DND-41 (cell line): ENCODE results near the gene ADAMTS9.

Experiments
- ATAC-seq: fragments of 200-7000 bp; cut with Tn5 transposase; 3 replicates; pipeline ENCODE4 v1.9.1; 2021; ENCODE audit warnings: low read depth; ENCODE audit not compliant: insufficient read depth
- DNase-seq: peaks from one replicate; pipeline ENCODE4 v3.0.0-alpha.2; 2020
- H2AFZ ChIP-seq: 2 replicates; pipeline ENCODE4 v1.6.0; 2012; ENCODE audit warnings: low read depth, low read length
- H3K27ac ChIP-seq: 2 replicates; pipeline ENCODE4 v1.5.1; 2012; ENCODE audit warnings: low read length, inconsistent platforms
- H3K27me3 ChIP-seq: fragments of 200-600 bp; sonication (generic); 2 replicates; pipeline ENCODE4 v1.6.0; 2012; ENCODE audit warnings: low read length, mild to moderate bottlenecking, inconsistent platforms; ENCODE audit not compliant: insufficient read depth, poor library complexity
- H3K36me3 ChIP-seq: 2 replicates; pipeline ENCODE4 v1.5.1; 2012; ENCODE audit warnings: low read length, inconsistent platforms; ENCODE audit not compliant: insufficient read depth
- H3K4me1 ChIP-seq: 2 replicates; pipeline ENCODE4 v1.5.1; 2012; ENCODE audit warnings: mild to moderate bottlenecking, low read length; ENCODE audit not compliant: insufficient read depth
- H3K4me2 ChIP-seq: 2 replicates; pipeline ENCODE4 v1.6.0; 2012; ENCODE audit warnings: mild to moderate bottlenecking, moderate library complexity, low read length, inconsistent platforms; ENCODE audit not compliant: insufficient read depth
- H3K4me3 ChIP-seq, 2 experiments: fragments of 200-600 bp in 1 of 2; shearing (Covaris generic) in 1 of 2; 2 replicates each; pipeline ENCODE4 v1.5.1; 2012 to 2016; ENCODE audit warnings: inconsistent platforms in 2 of 2, low read length in 2 of 2, mild to moderate bottlenecking in 2 of 2, low read depth in 1 of 2, moderate library complexity in 1 of 2
- H3K79me2 ChIP-seq: 2 replicates; pipeline ENCODE4 v1.6.0; 2012; ENCODE audit warnings: low read length, inconsistent platforms; ENCODE audit not compliant: insufficient read depth
- H3K9ac ChIP-seq: 2 replicates; pipeline ENCODE4 v1.6.0; 2012; ENCODE audit warnings: low read depth, mild to moderate bottlenecking, inconsistent platforms, low read length, moderate library complexity
- H3K9me3 ChIP-seq: 2 replicates; pipeline ENCODE4 v1.5.1; 2012; ENCODE audit warnings: low read length, moderate library complexity, mild to moderate bottlenecking, inconsistent platforms; ENCODE audit not compliant: insufficient read depth, severe bottlenecking
- H4K20me1 ChIP-seq: 2 replicates; pipeline ENCODE4 v1.6.0; 2012; ENCODE audit warnings: low read length; ENCODE audit not compliant: insufficient read depth
- CTCF ChIP-seq: IDR thresholded peaks from 2 replicates; pipeline ENCODE4 v1.5.1; 2012; ENCODE audit warnings: borderline replicate concordance, low read length, moderate library complexity, mild to moderate bottlenecking; ENCODE audit not compliant: poor library complexity, severe bottlenecking; ENCODE audit errors: extremely low read depth
- EZH2 ChIP-seq: IDR thresholded peaks from 3 replicates; pipeline ENCODE4 v1.6.1; 2012; ENCODE audit warnings: borderline replicate concordance, low read depth, mild to moderate bottlenecking, moderate library complexity, low read length, inconsistent platforms; ENCODE audit not compliant: severe bottlenecking

The ADAMTS9 gene

DNA sequence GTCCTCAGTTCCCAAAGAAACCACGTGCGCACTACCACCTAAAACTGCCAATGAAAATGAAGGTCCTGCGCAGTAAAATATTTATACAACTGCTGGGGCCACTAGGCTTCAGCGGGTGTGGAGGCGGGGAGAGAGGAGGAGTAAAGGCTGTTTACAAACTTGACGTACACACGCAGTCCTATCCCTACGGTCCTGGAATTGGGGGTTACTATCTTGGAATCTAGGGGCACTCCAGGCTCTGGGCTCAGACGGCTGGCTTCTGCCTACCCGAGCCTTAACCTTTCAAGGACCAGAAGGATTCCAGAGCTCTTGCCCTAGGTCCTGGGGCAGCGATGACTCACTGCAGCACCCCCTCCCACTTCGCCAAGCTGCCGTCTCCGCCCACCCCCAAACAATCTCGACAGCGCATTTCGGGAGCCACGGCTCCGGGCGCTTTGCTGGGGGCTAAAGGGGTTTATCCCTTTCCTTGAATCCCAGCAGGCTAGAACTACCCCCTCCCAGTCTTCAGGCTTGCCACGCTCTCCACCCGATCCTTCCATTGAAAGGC, 3.0 kb downstream of the ADAMTS9 start:
- H3K9me3 ChIP-seq: peaks cover 10% of the 10 kb centered on the region
- no peaks in the 10 kb centered on the region for H3K4me1 ChIP-seq
- H3K27ac ChIP-seq: no peak overlapping the region
- TF ChIP-seq EZH2 (no peak), CTCF (no peak)
- H3K9ac ChIP-seq: no peak overlapping the region
- ATAC-seq (no peak), DNase-seq (no peak)
- H3K4me3 ChIP-seq: no peak overlapping the region
- H3K79me2 ChIP-seq: no peaks in the 10 kb centered on the region
- H3K27me3 ChIP-seq: no peaks in the 10 kb centered on the region
- no peaks in the 10 kb centered on the region for H3K36me3 ChIP-seq
- H3K4me2 ChIP-seq: no peak overlapping the region
- H4K20me1 ChIP-seq: no peaks in the 10 kb centered on the region
- no peak overlapping the region for H2AFZ ChIP-seq

- Histone ChIP-seq H3K4me2 (no peak overlapping the region), H2AFZ (no peak overlapping the region), H3K4me3 (no peak overlapping the region), H3K9ac (no peak overlapping the region), H3K36me3 (no peaks in the 10 kb centered on the region), H4K20me1 (no peaks in the 10 kb centered on the region), H3K4me1 (no peaks in the 10 kb centered on the region), H3K27me3 (no peaks in the 10 kb centered on the region), H3K27ac (no peak overlapping the region), H3K9me3 (peaks cover 5% of the 10 kb centered on the region), H3K79me2 (no peaks in the 10 kb centered on the region)
- ATAC-seq (no peak), DNase-seq (no peak)
- no peak for TF ChIP-seq EZH2
- TF ChIP-seq CTCF: no peak
Measured at GRCh38 chr3:64681827-64682226, 6.0 kb downstream of the ADAMTS9 start.

GRCh38 chr3:64681015-64681414, 6.8 kb downstream of the ADAMTS9 start:
- Histone ChIP-seq H3K27ac (no peak overlapping the region), H3K4me2 (no peak overlapping the region), H3K27me3 (no peaks in the 10 kb centered on the region), H3K9me3 (peaks cover 4% of the 10 kb centered on the region), H3K9ac (no peak overlapping the region), H2AFZ (no peak overlapping the region), H3K4me3 (no peak overlapping the region), H3K79me2 (no peaks in the 10 kb centered on the region), H3K4me1 (no peaks in the 10 kb centered on the region), H3K36me3 (no peaks in the 10 kb centered on the region), H4K20me1 (no peaks in the 10 kb centered on the region)
- ATAC-seq: no peak
- DNase-seq: no peak
- no peak for TF ChIP-seq CTCF
- no peak for TF ChIP-seq EZH2

- ATAC-seq: no peak
- no peak for DNase-seq
- no peak overlapping the region for H3K4me3 ChIP-seq
- H3K79me2 ChIP-seq: no peaks in the 10 kb centered on the region
- no peaks in the 10 kb centered on the region for H3K4me1 ChIP-seq
- no peak overlapping the region for H3K9ac ChIP-seq
- TF ChIP-seq EZH2 (no peak), CTCF (no peak)
- H2AFZ ChIP-seq: no peak overlapping the region
- no peaks in the 10 kb centered on the region for H3K27me3 ChIP-seq
- H3K36me3 ChIP-seq: no peaks in the 10 kb centered on the region
- H3K9me3 ChIP-seq: no peaks in the 10 kb centered on the region
- no peaks in the 10 kb centered on the region for H4K20me1 ChIP-seq
- H3K4me2 ChIP-seq: no peak overlapping the region
- no peak overlapping the region for H3K27ac ChIP-seq
Measured at GRCh38 chr3:64680334-64680733, 7.5 kb downstream of the ADAMTS9 start.
